ENCODE data around the gene WNT7B.
A peak's percentile ranks its signal among the peaks of the same experiment; 100 is the strongest.
"Not testable (repeated sequence)": the region's sequence is repeated elsewhere in the genome, so short reads cannot be mapped to it uniquely, and the experiment has no call there.

The WNT7B gene

DNA sequence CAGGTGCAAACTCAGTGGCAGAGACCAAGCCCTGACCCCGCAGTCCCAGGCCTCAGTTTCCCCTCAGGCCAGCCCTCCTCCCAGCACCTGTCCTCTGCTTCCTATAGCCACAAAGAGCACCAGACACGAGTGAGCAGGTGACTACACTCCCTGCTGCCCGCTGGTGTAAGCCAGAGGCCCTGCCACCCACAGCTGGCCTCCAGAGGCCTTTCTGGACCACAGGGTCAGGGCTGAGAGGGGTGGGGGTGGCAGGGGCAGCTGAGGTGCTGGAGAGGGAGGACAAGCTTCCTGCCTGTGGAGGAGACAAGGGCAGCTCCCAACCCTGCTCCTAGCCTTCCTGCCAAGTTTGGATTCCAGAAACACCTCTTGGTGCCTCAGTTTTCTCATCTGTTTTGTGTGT lies 31.3 kb upstream of the WNT7B start:
- DNase-seq (ENCODE audit: low spot score), result peak; percentile 49

DNA sequence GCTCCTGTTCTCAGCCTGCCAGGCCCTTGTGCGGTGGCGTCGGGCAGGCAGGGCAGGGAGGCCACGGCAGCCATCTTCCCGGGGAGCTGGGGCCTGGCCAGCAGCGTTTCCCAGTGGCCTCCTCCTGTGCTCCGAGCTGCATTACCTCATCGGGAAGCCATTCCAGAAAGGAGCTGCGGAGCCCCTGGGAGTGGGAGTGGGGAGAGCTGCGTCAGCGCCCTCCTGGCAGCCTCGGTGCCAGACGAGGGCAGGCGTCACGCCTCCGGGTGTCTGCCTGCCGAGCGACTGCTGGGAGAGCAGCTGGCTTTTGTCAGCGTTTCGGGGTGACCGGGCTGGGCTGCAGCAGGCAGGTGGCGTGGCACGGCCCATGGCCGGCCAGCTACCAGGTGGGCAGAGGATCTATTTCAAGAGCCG lies 30.9 kb upstream of the WNT7B start:
- DNase-seq (ENCODE audit: low spot score), result peak; percentile 97

DNA sequence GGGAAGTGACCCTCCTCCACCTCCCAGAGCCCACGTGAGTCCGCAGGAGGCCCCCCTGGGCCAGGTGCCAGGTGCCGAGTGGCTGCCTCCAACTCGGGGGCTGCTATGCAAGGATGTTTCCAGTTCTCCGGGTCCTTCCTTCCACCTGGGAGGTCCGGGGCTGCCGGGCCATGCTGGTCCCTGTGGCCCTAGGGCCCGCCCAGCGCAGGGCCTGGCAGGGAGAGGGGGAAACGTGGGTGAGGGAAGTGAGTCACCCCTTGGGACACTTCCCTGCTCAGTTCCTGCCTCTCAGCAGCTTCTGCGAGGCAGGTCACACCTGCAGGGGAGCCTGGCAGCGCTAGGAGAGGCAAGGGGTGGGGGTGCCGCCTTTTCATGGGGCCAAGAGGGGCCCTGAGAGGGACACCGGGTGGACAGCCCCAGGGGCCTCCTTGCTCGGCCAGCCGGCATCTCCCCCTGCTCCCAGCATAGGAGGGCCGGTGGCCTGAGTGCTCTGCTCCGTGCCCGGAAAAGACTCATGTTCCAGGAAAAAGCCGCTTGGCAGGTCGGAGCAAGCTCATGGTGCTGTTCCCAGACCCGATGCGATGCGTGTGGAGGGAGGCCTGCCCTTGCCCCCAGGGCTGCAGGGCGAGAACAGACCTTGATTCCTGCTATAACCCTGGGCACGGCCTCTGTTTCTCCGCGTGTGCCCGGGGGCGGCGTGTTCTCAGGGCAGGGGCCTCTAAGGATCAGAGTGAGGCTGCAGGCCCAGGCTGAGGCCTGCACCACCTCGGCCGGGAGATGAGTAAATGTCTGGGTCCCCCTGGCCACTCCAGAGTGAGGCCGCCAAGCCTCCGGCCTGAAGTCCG lies 30.3 kb upstream of the WNT7B start:
- peak; percentile 96 for DNase-seq (ENCODE audit: low spot score)

DNA sequence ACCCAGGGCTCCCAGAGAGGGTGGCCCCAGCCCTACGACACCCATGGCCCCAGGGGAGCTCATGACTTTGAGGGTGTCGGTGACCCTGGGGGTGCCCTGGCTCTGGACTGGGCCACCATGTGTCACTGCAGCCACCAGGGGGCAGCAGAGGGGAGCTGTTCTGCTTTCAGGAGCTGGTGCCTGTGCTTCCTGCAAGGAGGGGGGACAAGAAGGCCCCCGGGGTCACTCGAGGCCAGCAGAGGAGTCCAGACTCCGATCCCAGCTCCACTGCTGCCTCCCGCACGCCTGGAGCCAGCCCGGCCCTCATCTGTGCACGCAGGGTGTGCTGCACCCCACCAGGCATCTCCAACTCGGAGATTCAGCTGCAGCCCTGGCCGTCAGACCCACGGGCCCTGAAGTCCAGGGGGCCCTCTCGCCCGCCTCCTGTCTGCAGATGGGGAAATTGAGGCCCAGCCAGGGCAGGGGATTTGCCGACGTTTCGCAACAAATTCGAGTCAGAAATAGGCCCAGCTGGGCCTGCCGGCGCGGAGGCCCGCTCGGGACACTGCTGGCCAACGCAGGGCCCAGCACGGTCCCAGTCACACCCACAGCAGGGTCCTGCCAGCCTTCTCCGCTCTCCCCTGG lies 29.5 kb upstream of the WNT7B start:
- peak; percentile 90 for DNase-seq (ENCODE audit: low spot score)

DNA sequence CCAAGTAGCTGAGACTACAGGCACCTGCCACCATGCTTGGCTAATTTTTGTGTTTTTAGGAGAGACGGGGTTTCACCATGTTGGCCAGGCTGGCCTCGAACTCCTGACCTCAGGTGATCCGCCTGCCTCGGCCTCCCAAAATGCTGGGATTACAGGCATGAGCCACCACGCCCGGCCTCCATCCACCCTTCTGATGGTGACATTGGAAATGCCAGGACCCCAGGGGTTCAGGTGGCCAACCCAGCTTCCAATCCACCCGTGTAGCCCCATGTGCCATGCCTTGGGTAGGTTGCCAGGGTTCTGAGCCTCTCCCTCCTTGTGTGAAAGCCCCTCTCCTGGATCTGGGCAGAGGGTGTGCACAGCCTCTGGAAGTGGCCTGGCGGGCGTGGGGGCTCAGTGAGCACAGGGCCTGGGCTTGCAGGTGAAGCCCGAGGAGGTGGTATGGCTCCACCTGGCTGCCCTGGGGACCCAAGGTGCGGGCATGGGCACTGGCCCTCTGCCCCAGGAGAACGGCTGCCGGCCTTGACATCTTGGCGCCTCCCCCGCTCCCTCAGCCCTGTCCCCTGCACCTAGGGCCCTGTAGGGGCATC lies 28.2 kb upstream of the WNT7B start:
- not testable (repeated sequence) for DNase-seq (ENCODE audit: low spot score)

DNA sequence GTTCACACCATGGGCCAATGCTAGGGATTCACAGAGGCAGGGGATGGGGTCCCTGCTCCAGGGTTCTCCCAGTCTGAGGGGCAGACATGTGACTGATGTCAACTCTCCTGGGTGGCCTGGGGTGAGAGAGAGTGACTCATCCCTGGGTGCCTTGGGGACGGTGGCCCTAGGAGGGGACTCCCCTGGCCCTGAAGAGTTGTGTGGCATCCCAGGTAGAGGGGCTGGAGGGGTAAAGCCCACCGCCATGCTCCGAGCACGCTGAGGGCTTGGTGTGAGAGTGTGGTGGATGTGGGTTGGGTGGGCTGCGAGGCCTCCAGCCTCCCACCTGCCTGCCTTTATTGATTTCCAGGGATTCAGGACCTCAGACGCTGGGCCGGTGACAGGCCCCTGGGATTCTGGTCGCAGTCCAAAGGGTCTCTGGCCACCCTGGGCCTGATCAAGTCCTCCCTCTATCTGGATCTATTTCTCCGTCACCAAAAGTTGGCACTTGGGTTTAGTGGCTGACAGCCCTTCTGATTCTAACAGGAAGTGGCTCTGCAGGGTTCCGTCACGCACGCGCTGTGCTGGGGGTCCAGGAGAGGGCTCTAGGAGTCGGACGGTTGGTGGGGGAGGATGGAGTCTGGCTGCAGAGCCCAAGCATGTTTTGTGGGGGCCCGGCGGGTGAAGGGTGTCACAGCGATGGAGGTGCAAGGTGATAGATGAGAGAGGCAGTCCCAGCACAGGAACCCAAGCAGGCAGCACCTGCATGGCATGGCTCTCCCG lies 27.3 kb upstream of the WNT7B start:
- DNase-seq (ENCODE audit: low spot score), result no peak

DNA sequence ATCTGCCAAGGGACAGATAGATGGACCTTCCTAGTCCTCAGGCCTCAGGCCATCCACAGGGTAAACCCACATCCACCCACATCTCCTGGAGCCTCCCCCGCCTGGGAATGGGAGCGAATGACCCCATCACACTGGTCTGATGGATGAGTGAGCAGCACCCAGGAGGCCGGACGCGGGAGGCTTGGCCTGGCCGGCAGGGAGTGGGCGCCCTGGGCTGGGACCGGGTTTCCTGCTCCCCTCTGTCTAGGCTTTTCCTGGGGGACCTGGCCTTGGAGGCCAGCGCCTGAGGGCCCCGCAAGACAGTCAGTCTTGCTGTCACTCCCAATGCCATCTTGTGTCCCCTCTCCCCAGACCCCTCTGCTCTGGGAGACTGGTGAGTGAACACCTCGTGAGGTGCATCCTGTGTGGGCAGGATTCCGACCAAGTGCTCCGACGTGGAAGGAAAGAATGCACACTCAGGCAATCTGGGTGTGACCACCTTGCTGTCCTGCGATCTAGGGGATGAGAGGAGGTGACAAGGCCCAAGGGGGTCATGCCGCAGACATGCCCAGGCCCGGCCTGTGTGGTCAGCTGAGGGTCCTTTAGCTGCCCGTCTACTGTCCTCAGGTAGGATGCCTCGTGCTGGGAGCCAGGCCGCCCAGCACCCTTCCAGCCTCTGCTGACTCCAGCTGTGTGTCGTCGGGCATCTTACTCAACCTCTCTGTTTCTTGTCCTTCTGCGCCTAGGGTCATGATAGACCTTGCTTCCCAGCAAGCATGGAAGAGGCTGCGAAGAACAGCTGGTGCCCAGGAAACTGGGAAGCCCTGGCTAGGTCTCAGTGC lies 26.5 kb upstream of the WNT7B start:
- DNase-seq (ENCODE audit: low spot score), result peak; percentile 60

DNA sequence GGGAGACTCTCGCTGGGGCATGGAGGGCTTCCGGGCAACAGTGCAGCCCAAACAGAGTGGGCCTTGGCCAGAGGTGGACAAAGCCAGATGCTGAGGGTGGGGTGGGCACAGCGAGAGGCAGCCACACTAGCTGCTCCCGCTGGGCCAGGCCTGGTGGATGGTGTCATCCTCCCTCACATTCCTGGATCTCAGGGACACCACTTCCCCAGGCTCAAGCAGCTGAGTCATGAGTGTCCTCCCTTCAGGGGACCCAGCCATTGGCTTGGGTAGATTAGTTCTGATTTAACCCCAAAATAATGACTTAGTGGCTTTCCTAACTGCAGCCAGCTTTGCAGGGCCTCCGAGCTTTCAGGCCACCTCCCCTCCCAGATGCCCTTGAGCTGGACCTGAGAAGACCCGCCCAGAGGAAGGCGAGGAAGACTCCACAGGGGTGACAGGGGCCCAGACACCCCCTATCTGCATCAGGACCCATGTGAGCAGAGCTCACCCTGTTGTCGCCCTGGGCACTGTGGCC lies 25.9 kb upstream of the WNT7B start:
- DNase-seq (ENCODE audit: low spot score), result peak; percentile 78

DNA sequence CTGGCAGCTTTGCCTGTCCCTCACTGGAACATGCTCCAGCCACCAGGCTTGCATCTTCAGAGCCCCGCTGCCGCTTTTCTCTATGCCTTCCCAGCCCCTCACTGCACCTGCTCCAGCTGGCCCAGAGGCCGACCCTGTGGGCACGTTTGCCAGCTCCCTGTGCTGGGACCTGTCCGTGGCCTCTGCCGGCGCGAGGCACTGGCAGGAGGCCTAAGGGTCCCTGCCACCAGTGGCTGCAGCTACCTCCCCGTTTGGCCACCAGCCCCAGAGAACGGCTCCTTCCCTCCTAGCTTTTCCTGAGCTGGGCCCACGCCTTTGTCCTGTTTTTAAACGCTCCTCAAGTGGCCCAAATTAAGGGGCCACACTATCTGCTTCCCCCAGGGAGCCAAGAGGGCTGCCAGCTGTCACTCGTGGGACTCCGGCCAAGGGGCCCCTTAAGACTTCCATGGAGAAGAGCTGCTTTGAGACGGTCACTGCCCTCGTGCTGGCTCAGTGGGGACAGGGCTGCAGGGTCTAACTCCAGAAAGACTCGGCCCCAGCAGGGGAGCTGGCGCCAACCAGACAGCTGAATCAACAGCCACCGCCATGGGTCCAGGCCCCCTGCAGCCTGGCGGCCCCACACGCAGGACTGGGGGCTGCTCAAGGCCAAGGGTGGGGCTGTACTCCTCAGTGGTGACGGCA lies 24.6 kb upstream of the WNT7B start:
- DNase-seq (ENCODE audit: low spot score), result no peak

DNA sequence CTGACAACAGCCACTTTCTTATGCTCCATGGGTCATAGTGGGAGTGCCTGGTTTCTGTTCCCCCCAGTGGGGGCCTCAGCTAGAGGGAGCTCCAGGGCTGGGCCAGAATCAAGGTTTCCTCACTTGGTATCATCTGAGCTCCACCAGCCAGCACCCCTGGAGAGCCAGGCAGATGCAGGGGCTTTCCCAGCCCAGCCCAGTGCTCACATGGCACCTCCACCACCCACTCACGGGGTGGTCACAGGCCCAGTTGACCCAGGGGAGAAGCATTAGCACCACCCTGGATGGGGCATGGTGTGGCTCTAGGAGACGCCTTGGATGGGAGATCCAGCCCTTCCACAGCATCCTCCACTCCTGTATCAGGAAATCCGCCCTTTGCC lies 24.1 kb upstream of the WNT7B start:
- no peak for DNase-seq (ENCODE audit: low spot score)

DNA sequence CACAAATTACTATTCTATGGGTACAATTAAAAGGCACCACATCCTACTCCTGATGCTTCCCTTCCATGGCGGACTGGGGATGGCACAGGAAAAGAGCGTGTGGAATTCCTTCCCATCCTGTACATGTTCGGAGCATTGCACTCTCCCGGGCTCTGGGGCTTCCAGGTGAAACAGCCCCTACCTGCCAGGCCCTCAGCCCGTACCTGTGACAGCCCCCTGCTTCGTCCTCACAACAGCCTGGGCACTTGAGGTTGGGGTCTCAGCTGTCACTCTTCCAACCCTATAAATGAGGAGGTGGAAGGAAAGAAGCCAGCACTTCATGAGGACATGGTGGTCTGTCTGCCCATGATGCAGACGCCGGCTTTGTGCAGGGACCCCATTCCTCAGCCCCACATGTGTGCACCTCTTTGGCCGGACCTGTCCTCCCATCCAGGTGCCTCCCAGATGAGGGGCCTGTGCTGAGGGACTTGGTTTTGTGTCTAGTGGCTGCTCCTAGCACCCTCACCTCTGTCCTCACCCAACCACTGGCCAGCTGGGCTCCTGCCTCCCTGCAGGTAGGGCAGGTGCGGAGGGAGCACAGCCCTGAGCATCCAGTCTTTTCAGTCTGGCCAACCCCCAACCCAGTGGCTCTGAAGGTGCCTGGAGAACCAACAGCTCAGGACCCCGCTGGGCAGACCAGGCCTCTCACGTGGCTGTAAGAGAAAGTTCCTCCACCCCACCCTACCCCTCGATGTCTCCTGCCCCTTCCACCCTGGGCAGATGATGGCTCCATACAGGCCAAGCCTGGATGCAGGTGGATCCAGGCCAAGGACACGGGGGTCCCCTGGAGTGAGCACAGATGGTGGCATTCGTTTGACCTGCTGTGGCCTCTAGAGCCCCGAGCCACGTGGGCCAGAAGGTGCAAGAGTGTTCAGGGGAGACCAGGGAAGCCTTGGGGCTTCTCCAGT lies 23.4 kb upstream of the WNT7B start:
- no peak for DNase-seq (ENCODE audit: low spot score)

DNA sequence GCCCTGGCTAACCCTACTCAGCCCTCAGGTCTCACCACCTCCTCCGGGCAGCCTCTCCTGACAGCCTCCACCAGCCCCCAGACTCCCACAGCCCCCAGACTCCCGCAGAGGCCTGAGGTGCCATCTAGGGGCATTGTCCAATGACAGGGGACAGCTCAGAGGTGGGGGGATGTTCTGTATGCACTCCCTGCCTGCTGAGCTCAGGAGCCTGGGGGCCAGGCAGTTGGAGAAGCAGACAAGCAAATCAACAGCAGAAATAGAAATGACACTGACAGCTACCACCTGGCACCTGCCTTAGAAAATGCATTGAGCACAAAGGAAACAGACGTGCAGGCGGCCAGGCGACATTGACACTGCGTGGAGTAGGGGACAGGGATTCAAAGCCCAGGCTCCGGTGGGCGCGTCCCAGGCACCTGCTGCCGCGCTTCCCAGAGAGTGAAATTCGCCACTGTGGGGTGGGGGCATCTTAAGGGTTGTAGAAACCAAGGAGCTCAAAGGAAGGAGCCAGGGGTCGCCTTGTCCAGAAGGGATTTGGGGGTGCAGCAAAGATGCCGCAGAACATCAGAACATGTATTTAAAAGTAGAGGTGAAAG lies 22.5 kb upstream of the WNT7B start:
- no peak for DNase-seq (ENCODE audit: low spot score)

DNA sequence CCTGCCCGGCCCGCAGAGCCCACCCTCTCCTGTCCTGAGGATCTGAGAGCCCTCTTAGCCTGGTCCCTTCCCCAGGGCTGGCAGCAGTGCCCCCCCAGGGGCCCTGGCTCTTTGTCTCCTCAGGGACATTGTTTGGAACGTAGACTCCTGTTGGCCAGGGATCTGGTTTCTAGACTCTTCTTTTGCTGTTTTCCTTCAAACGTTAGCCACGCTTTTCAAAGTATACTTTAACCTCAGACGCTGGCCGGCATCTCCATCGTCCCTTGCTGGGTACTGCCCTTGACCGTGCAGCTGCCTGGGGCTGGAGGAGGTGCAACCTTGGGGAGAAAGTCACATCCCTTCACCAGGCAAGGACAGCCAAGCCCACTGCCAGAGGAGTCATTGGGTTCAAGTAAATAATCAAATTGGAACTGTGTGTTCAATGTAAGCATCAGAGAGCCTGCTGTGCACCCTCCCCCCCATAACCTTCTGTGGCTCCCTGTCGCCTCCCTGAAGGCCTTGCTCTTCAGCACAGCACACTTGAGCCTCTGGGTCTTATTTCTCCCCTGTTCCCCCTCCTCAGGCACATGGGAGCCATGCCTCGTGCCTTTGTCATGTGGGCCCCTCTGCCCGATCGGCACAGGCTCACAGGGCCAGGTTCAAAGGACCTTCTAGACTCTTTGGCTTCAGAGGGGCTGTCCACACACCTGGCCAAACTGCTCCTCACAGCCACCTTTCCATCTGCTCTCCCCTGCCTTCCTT lies 21.8 kb upstream of the WNT7B start:
- no peak for DNase-seq (ENCODE audit: low spot score)

DNA sequence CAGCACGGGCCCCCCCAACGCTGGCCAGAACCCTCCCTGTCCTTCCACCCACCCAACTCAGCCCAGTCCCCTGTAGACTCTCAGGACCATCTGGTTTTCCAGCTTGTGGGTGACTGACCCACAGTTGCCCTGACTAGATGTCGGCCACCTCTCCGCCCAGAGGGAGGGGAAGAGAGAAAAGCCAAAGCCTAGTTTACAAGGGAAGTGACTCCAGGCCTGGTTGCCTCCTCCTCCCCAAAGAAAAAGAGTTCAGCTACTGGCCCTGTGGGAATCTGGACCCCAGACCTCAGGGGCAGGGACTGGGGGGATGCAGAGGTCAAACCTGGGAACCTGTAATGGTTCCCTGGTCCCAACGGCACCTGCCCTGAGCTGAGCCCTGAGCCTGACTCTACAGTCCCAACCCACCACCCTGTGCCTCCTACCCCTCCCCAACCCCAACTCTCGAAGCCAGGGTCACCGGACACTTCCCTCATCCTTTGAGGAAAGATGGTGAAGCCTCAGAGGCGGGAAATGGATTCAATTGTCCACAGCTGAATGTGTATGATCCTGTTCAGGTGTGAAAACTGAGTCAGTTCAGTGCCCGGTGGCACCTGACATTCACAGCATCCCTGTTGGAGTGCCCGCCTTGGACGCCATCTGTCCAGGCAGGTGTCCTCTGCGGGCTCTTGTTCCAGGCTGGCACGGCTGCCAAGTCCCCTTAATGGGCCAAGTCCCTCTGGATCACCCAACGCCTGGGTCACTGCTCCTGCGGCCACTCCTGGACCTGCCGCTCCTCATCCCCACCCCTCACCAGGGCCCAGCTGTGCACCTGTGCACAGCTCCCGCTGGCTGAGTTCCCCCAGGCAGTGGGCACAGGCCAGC lies 21.0 kb upstream of the WNT7B start:
- no peak for DNase-seq (ENCODE audit: low spot score)

DNA sequence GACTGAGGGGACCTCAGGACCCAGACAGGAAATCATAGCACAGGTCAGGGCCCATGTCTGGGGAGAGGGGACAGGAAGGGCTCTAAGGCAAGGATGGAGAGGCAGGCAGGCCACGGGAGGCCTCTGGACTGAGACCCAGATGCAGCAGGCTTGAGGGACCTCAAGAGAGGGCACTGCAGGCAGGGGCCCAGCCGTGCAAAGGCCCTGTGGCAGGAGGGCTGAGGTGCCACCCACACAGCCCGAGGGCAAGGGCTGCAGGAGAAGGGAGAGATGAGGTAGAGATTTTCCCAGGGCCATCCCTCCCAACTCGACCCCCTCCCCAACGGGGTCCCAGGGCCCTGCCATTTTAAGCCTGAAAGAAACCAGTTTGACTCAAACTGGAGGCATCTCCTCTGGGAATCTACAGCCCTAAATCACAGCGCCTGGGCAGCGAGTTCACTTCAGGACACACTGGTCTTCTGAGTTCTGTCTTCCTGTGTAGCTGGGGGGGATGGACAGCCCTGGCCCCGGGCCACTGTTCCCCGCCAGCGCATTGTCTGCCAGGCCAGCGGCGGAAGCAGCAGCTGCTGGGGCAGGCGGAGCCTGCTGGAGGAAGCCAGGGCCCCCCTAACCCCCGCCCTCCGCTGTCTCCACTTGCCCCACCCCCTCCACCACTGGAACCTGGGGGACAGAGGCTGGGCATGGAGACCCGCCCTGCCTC lies 20.3 kb upstream of the WNT7B start:
- DNase-seq (ENCODE audit: low spot score), result peak; percentile 88

DNA sequence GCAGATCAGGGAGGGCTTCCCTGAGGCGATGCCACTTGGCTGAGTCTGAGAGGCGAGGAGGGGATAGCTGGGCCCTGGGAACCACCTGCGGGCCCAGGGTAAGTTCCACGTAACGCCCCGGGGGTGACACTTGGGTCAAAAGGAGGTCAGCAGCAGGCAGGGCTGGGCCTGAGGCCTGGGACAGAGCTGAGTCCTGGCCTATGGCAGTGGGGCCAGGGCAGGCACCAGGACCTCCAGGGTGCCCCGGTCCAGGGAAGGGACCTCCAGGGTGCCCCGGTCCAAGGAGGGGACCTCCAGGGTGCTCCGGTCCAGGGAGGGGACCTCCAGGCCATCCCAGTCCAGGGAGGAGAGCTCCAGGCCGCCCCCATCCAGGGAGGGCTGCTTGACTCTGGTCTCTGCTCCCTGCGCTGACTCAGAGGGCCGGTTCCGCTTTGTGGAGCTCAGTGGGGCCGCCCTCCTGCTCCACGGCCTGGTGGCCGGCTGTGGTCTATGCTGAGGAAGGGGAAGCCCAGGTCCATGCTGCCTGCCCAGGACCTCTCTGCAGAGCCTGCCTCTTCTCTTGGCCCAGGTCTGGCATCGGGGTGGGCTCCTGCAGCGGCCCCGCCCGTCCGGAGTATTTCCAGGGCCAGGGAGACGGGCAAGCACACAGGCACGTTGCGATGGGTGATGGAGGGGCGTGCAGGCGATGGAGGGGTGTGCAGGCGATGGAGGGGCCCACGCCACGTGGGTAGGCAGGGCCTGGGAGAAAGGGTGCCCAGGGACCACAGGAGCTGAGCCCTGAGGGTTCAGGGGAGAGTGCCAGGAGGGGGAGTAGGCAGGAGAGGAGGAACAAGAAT lies 19.5 kb upstream of the WNT7B start:
- peak; percentile 87 for DNase-seq (ENCODE audit: low spot score)
